ENCODE results near the gene SMARCA4.

The SMARCA4 gene

GRCh38 chr19:10921199-10921909 lies 39.5 kb upstream of the SMARCA4 start:
- no peak for DNase-seq (ENCODE audit: extremely low read depth, insufficient read length)
- Histone ChIP-seq H3K4me3 (replicated peaks; ENCODE audit: low read depth, low read length) (no peak overlapping the region), H3K36me3 (ENCODE audit: control insufficient read depth, insufficient read depth, low read length) (peaks cover 28% of the 10 kb centered on the region), H3K27me3 (replicated peaks; ENCODE audit: control insufficient read depth, insufficient read depth, low read length) (no peaks in the 10 kb centered on the region)
- TF ChIP-seq CTCF (IDR thresholded peaks at IDR 0.05; ENCODE audit: insufficient read depth, low read length, poor library complexity, severe bottlenecking), result no peak

GRCh38 chr19:10921910-10922637 lies 38.8 kb upstream of the SMARCA4 start:
- no peak overlapping the region for H3K4me3 ChIP-seq (replicated peaks; ENCODE audit: low read depth, low read length)
- no peak for TF ChIP-seq CTCF (IDR thresholded peaks at IDR 0.05; ENCODE audit: insufficient read depth, low read length, poor library complexity, severe bottlenecking)
- peaks cover 25% of the 10 kb centered on the region for H3K36me3 ChIP-seq (ENCODE audit: control insufficient read depth, insufficient read depth, low read length)

GRCh38 chr19:10922638-10923014 lies 38.2 kb upstream of the SMARCA4 start:
- no peak for DNase-seq (ENCODE audit: extremely low read depth, insufficient read length)
- Histone ChIP-seq H3K36me3 (ENCODE audit: control insufficient read depth, insufficient read depth, low read length) (peaks cover 25% of the 10 kb centered on the region), H3K4me3 (replicated peaks; ENCODE audit: low read depth, low read length) (no peak overlapping the region), H3K27me3 (replicated peaks; ENCODE audit: control insufficient read depth, insufficient read depth, low read length) (no peaks in the 10 kb centered on the region)
- TF ChIP-seq CTCF (IDR thresholded peaks at IDR 0.05; ENCODE audit: insufficient read depth, low read length, poor library complexity, severe bottlenecking), result no peak

More at GRCh38 chr19:10921910-10922637, 38.8 kb upstream of the SMARCA4 start:
- DNase-seq (ENCODE audit: extremely low read depth, insufficient read length), result no peak
- no peaks in the 10 kb centered on the region for H3K27me3 ChIP-seq (replicated peaks; ENCODE audit: control insufficient read depth, insufficient read depth, low read length)

- Histone ChIP-seq H3K27me3 (replicated peaks; ENCODE audit: control insufficient read depth, insufficient read depth, low read length) (no peaks in the 10 kb centered on the region), H3K36me3 (ENCODE audit: control insufficient read depth, insufficient read depth, low read length) (peaks cover 24% of the 10 kb centered on the region), H3K4me3 (replicated peaks; ENCODE audit: low read depth, low read length) (no peak overlapping the region)
- no peak for DNase-seq (ENCODE audit: extremely low read depth, insufficient read length)
- no peak for TF ChIP-seq CTCF (IDR thresholded peaks at IDR 0.05; ENCODE audit: insufficient read depth, low read length, poor library complexity, severe bottlenecking)
These were observed 37.3 kb upstream of the SMARCA4 start for GRCh38 chr19:10923260-10924112.

GRCh38 chr19:10924597-10924996 lies 36.2 kb upstream of the SMARCA4 start:
- Histone ChIP-seq H3K36me3 (ENCODE audit: control insufficient read depth, insufficient read depth, low read length) (peaks cover 23% of the 10 kb centered on the region), H3K27me3 (replicated peaks; ENCODE audit: control insufficient read depth, insufficient read depth, low read length) (no peaks in the 10 kb centered on the region), H3K4me3 (replicated peaks; ENCODE audit: low read depth, low read length) (no peak overlapping the region)
- DNase-seq (ENCODE audit: extremely low read depth, insufficient read length), result no peak
- TF ChIP-seq CTCF (IDR thresholded peaks at IDR 0.05; ENCODE audit: insufficient read depth, low read length, poor library complexity, severe bottlenecking), result no peak
